ENCODE measurements around the gene GPATCH1.
"Not testable (repeated sequence)": the region's sequence is repeated elsewhere in the genome, so short reads cannot be mapped to it uniquely, and the experiment has no call there.

Gene GPATCH1

DNA sequence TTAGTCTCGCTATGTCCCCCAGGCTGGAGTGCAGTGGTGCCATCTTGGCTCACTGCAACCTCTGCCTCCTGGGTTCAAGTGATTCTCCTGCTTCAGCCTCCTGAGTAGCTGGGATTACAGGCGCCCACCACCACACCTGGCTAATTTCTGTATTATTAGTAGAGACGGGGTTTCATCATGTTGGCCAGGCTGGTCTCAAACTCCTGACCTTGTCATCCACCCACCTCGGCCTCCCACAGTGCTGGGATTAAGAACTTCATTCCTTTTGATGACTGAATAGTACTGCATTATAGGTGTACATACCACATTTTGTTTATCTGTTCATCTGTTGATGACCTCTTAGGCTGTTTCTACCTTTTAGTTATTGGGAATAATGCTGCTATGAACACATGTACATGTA, 71.6 kb downstream of the GPATCH1 start:
- H3K27ac ChIP-seq (ENCODE audit: extremely low read depth, low read depth, low read length); H3K4me1 ChIP-seq (ENCODE audit: control insufficient read depth, insufficient read depth, low read length); H3K9me3 ChIP-seq (ENCODE audit: control insufficient read depth, insufficient read depth, low read depth, low read length); H3K36me3 ChIP-seq (ENCODE audit: control insufficient read depth in 2 of 2, insufficient read depth in 1 of 2, low read length in 2 of 2); H3K4me3 ChIP-seq (ENCODE audit: low read depth, low read length): not testable (repeated sequence)
- POLR2A ChIA-PET: interaction anchor here (0.6 to 1.1 kb wide), 2 partner anchors 10 to 486 kb away, joined by 3 to 4 read pairs; no protein-coding TSS in a partner anchor
- CTCF ChIA-PET: interaction anchor here (0.6 to 2.8 kb wide), 7 partner anchors 8 to 1402 kb away, joined by 3 to 15 read pairs (median 4); no protein-coding TSS in a partner anchor
- TF ChIP-seq EGR2 (tag by site-specific recombination; IDR thresholded peaks at IDR 0.05; ENCODE audit: low read depth): peak; percentile 52; the same call in 1 of the 2 replicates
- TF ChIP-seq ZFHX2 (tag by site-specific recombination; conservative IDR thresholded peaks at IDR 0.05): peak; percentile 66
- TF ChIP-seq ZNF146 (tag by site-specific recombination; IDR thresholded peaks at IDR 0.05): 0 out of 2 replicates have a peak, but pooled peaks have one; percentile 10

DNA sequence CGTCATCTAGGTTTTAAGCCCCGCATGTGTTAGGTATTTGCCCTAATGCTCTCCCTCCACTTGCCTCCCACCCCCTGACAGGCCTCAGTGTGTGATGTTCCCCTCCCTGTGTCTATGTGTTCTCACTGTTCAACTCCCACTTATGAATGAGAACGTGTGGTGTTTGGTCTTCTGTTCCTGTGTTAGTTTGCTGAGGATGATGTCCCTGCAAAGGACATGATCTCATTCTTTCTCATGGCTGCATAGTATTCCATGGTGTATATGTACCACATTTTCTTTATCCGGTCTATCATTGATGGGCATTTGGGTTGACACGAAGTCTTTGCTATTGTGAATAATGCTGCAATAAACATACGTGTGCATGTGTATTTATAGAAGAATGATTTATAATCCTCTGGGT, 73.3 kb downstream of the GPATCH1 start:
- H3K27ac ChIP-seq (ENCODE audit: extremely low read depth, low read depth, low read length); H3K4me3 ChIP-seq (ENCODE audit: low read depth, low read length); H3K9me3 ChIP-seq (ENCODE audit: control insufficient read depth, insufficient read depth, low read depth, low read length); POLR2A ChIA-PET; H3K36me3 ChIP-seq (ENCODE audit: control insufficient read depth in 2 of 2, insufficient read depth in 1 of 2, low read length in 2 of 2); H3K4me1 ChIP-seq (ENCODE audit: control insufficient read depth, insufficient read depth, low read length): not testable (repeated sequence)
- TF ChIP-seq, protein P1, sequence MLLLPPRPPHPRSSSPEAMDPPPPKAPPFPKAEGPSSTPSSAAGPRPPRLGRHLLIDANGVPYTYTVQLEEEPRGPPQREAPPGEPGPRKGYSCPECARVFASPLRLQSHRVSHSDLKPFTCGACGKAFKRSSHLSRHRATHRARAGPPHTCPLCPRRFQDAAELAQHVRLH (tag by site-specific recombination; IDR thresholded peaks at IDR 0.05): peak; percentile 61; the same call in 1 of the 2 replicates
- TF ChIP-seq ZNF146 (tag by site-specific recombination; IDR thresholded peaks at IDR 0.05): peak; percentile 99
- CTCF ChIA-PET: interaction anchor here (1.0 to 8.8 kb wide), 4 partner anchors 10 to 81 kb away, joined by 3 to 92 read pairs (median 14); no protein-coding TSS in a partner anchor

DNA sequence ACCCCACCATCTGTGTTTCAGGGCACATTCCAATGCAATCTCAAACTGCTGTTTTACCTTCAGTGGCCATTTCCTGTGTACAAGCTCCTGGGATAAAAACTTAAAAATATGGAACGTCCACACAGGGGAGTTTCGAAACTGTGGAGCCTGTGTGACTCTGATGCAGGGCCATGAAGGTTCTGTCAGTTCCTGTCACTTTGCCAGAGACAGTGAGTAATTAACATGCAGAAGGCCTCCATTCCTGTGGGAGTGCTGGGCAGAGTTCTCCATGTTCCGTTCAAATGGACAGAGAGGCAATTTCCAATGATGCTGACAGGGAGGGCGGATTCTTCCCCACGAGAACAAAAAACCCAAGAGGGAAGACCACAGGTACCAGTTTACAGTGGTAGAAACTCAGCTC, 75.4 kb downstream of the GPATCH1 start:
- ChIA-PET CTCF (interaction anchor here (0.6 to 8.8 kb wide), 7 partner anchors 12 to 252 kb away, joined by 3 to 92 read pairs (median 3); no protein-coding TSS in a partner anchor), POLR2A (interaction anchor here (0.8 to 3.5 kb wide), 2 partner anchors 9 to 20 kb away, joined by 3 to 15 read pairs; no protein-coding TSS in a partner anchor)
- TF ChIP-seq, protein P1 (tag by site-specific recombination; IDR thresholded peaks at IDR 0.05): no peak
- TF ChIP-seq, protein P2, sequence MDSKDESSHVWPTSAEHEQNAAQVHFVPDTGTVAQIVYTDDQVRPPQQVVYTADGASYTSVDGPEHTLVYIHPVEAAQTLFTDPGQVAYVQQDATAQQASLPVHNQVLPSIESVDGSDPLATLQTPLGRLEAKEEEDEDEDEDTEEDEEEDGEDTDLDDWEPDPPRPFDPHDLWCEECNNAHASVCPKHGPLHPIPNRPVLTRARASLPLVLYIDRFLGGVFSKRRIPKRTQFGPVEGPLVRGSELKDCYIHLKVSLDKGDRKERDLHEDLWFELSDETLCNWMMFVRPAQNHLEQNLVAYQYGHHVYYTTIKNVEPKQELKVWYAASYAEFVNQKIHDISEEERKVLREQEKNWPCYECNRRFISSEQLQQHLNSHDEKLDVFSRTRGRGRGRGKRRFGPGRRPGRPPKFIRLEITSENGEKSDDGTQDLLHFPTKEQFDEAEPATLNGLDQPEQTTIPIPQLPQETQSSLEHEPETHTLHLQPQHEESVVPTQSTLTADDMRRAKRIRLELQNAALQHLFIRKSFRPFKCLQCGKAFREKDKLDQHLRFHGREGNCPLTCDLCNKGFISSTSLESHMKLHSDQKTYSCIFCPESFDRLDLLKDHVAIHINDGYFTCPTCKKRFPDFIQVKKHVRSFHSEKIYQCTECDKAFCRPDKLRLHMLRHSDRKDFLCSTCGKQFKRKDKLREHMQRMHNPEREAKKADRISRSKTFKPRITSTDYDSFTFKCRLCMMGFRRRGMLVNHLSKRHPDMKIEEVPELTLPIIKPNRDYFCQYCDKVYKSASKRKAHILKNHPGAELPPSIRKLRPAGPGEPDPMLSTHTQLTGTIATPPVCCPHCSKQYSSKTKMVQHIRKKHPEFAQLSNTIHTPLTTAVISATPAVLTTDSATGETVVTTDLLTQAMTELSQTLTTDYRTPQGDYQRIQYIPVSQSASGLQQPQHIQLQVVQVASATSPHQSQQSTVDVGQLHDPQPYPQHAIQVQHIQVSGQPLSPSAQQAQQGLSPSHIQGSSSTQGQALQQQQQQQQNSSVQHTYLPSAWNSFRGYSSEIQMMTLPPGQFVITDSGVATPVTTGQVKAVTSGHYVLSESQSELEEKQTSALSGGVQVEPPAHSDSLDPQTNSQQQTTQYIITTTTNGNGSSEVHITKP (tag by site-specific recombination; IDR thresholded peaks at IDR 0.05): 0 out of 2 replicates have a peak, but pooled peaks have one; percentile 13
- H3K4me1 ChIP-seq (ENCODE audit: control insufficient read depth, insufficient read depth, low read length): no peaks in the 10 kb centered on the region
- no peak overlapping the region for H3K27ac ChIP-seq (ENCODE audit: extremely low read depth, low read depth, low read length)
- no peak overlapping the region for H3K4me3 ChIP-seq (ENCODE audit: low read depth, low read length)
- no peaks in the 10 kb centered on the region; a peak in 1 of 3 replicates for H3K36me3 ChIP-seq (ENCODE audit: control insufficient read depth in 2 of 2, insufficient read depth in 1 of 2, low read length in 2 of 2)
- H3K9me3 ChIP-seq (ENCODE audit: control insufficient read depth, insufficient read depth, low read depth, low read length): no peaks in the 10 kb centered on the region

DNA sequence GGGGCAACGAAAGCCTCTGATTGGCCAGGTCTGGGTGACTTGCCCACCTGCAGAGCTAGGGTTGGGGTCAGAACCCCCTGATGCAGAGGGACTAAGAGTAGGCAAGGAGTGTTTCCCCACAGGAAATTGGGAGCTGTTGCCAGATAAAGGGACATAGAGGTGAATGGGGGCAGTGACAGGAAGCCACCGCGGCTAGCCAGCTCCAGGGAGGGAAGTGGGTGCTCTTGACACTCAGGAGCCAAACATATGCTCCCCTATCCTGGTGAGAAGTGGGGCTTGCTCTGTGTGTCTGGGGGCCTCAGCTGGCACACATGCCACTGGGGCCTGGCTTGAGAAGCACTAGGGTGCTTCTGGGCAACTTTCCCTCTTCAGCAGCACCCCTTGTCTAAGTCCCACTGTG, 76.9 kb downstream of the GPATCH1 start:
- POLR2A ChIA-PET: interaction anchor here (0.6 to 3.5 kb wide), 2 partner anchors 18 to 65 kb away, joined by 5 to 15 read pairs; no protein-coding TSS in a partner anchor
- H3K4me1 ChIP-seq (ENCODE audit: control insufficient read depth, insufficient read depth, low read length): peaks cover 9% of the 10 kb centered on the region

More for the DNA sequence above, 76.9 kb downstream of the GPATCH1 start:
- Histone ChIP-seq H3K36me3 (ENCODE audit: control insufficient read depth in 2 of 2, insufficient read depth in 1 of 2, low read length in 2 of 2) (no peaks in the 10 kb centered on the region; a peak in 1 of 3 replicates), H3K4me3 (ENCODE audit: low read depth, low read length) (no peak overlapping the region), H3K27ac (ENCODE audit: extremely low read depth, low read depth, low read length) (no peak overlapping the region), H3K9me3 (ENCODE audit: control insufficient read depth, insufficient read depth, low read depth, low read length) (no peaks in the 10 kb centered on the region)
- TF ChIP-seq, protein P1 (tag by site-specific recombination; IDR thresholded peaks at IDR 0.05): no peak
- TF ChIP-seq ZIC2 (tag by site-specific recombination; IDR thresholded peaks at IDR 0.05) (peak; percentile 33; the same call in 1 of the 2 replicates), ZNF2 (tag by site-specific recombination; IDR thresholded peaks at IDR 0.05) (no peak), ZNF394 (tag by site-specific recombination; IDR thresholded peaks at IDR 0.05; ENCODE audit: borderline replicate concordance) (no peak), ZNF585B (tag by site-specific recombination; IDR thresholded peaks at IDR 0.05) (no peak), ZBTB48 (tag by site-specific recombination; IDR thresholded peaks at IDR 0.05) (no peak)
- TF ChIP-seq, protein P3, sequence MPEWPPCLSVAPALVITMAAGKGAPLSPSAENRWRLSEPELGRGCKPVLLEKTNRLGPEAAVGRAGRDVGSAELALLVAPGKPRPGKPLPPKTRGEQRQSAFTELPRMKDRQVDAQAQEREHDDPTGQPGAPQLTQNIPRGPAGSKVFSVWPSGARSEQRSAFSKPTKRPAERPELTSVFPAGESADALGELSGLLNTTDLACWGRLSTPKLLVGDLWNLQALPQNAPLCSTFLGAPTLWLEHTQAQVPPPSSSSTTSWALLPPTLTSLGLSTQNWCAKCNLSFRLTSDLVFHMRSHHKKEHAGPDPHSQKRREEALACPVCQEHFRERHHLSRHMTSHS (tag by site-specific recombination; IDR thresholded peaks at IDR 0.05): no peak
- CTCF ChIA-PET: interaction anchor here (0.6 to 8.8 kb wide), 6 partner anchors 13 to 963 kb away, joined by 3 to 92 read pairs (median 8); no protein-coding TSS in a partner anchor
